Vagina (tissue), 2 donors: ENCODE measurements around the gene PARP12. TPM values are rescaled to one million over a fixed set of nuclear protein-coding genes. Genes with fewer than 3 reads are reported as not detected.

Source experiments
- DNase-seq, 2 donors: peaks; one replicate each; pipeline ENCODE4 v3.0.0-alpha.2; 2017; ENCODE audit errors: extremely low spot score in 2 of 2
- H3K27ac ChIP-seq: fragments of 200-600 bp; sonication (generic); one replicate; pipeline ENCODE4 v1.5.1; 2019
- H3K27me3 ChIP-seq: fragments of 200-600 bp; sonication (generic); one replicate; pipeline ENCODE4 v1.5.1; 2019
- H3K36me3 ChIP-seq, 2 donors: fragments of 200-600 bp; sonication (generic); one replicate each; pipeline ENCODE4 v1.5.1; 2017 to 2019
- H3K4me1 ChIP-seq: fragments of 200-600 bp; sonication (generic); one replicate; pipeline ENCODE4 v1.5.1; 2019
- H3K4me3 ChIP-seq, 2 donors: fragments of 200-600 bp; sonication (generic); 1 replicate in 1 of 2; 2 replicates in 1 of 2; pipeline ENCODE4 v1.5.1; 2016 to 2019
- H3K9me3 ChIP-seq: fragments of 200-600 bp; sonication (generic); one replicate; pipeline ENCODE4 v1.5.1; 2019
- POLR2A ChIP-seq, 2 donors: fragments of 450-650 bp; IDR thresholded peaks; one replicate each; pipeline ENCODE4 v1.6.1; 2017; ENCODE audit warnings: antibody characterized with exemption in 2 of 2, mild to moderate bottlenecking in 2 of 2, moderate library complexity in 2 of 2
- POLR2AphosphoS5 ChIP-seq, 2 donors: sonication (generic); formaldehyde crosslinking; IDR thresholded peaks; one replicate each; pipeline ENCODE4 v1.9.0; 2017; ENCODE audit warnings: antibody characterized with exemption in 2 of 2, mild to moderate bottlenecking in 2 of 2, low read depth in 1 of 2; ENCODE audit not compliant: insufficient read depth in 1 of 2
- intact Hi-C: fragments of 100-400 bp; cut with DNase I; formaldehyde crosslinking; loops from one replicate; pipeline ENCODE4 v1.15.1; 2023
- total RNA-seq: library from RNA; depleted of rRNA; stranded (reverse); fragments of >200 nt; gene quantifications from one replicate; pipeline ENCODE4 v1.2.3, GENCODE V29; 2016
- TF ChIP-seq, protein P1 (sequence below), 3 experiments: fragments of 450-650 bp in 2 of 3; fragments of 200-600 bp in 1 of 3; sonication (generic) in 1 of 3; IDR thresholded peaks; one replicate each; pipeline ENCODE4 v1.5.1; 2017 to 2019; ENCODE audit warnings: antibody characterized with exemption in 3 of 3, mild to moderate bottlenecking in 2 of 3, moderate library complexity in 2 of 3

PARP12 gene
- total RNA-seq, 1 donor from 2014 or later: 42.2 TPM

GRCh38 chr7:140007051-140007690 is 55.6 kb downstream of the PARP12 start:
- intact Hi-C loops: loop anchor here (5.0 kb wide), 1 partner anchor 505 kb away; no protein-coding TSS in a partner anchor
- TF ChIP-seq POLR2A (IDR thresholded peaks at IDR 0.05): no peak
- TF ChIP-seq POLR2AphosphoS5 (IDR thresholded peaks at IDR 0.05; ENCODE audit: insufficient read depth in 1 of 2, low read depth in 1 of 2): no peak
- Histone ChIP-seq H3K27ac (no peak overlapping the region), H3K27me3 (no peaks in the 10 kb centered on the region), H3K36me3 (no peaks in the 10 kb centered on the region), H3K4me1 (no peaks in the 10 kb centered on the region), H3K4me3 (no peak overlapping the region), H3K9me3 (no peaks in the 10 kb centered on the region)
- no peak for DNase-seq

- intact Hi-C loops: loop anchor here (5.0 kb wide), 1 partner anchor 504 kb away; no protein-coding TSS in a partner anchor
- no peak for TF ChIP-seq POLR2A (IDR thresholded peaks at IDR 0.05)
- TF ChIP-seq, protein P1, sequence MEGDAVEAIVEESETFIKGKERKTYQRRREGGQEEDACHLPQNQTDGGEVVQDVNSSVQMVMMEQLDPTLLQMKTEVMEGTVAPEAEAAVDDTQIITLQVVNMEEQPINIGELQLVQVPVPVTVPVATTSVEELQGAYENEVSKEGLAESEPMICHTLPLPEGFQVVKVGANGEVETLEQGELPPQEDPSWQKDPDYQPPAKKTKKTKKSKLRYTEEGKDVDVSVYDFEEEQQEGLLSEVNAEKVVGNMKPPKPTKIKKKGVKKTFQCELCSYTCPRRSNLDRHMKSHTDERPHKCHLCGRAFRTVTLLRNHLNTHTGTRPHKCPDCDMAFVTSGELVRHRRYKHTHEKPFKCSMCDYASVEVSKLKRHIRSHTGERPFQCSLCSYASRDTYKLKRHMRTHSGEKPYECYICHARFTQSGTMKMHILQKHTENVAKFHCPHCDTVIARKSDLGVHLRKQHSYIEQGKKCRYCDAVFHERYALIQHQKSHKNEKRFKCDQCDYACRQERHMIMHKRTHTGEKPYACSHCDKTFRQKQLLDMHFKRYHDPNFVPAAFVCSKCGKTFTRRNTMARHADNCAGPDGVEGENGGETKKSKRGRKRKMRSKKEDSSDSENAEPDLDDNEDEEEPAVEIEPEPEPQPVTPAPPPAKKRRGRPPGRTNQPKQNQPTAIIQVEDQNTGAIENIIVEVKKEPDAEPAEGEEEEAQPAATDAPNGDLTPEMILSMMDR (IDR thresholded peaks at IDR 0.05): no peak
- no peak for TF ChIP-seq POLR2AphosphoS5 (IDR thresholded peaks at IDR 0.05; ENCODE audit: insufficient read depth in 1 of 2, low read depth in 1 of 2)
- DNase-seq: no peak
- Histone ChIP-seq H3K27ac (no peak overlapping the region), H3K9me3 (no peaks in the 10 kb centered on the region), H3K4me3 (no peak overlapping the region), H3K27me3 (no peaks in the 10 kb centered on the region), H3K36me3 (no peaks in the 10 kb centered on the region), H3K4me1 (no peaks in the 10 kb centered on the region)
These were observed 56.2 kb downstream of the PARP12 start for GRCh38 chr7:140006600-140006999.

GRCh38 chr7:140005754-140006503 is 56.8 kb downstream of the PARP12 start:
- intact Hi-C loops: loop anchor here (5.0 kb wide), 1 partner anchor 504 kb away; no protein-coding TSS in a partner anchor

GRCh38 chr7:140005341-140005740 is 57.4 kb downstream of the PARP12 start:
- no peaks in the 10 kb centered on the region for H3K9me3 ChIP-seq
- no peak overlapping the region for H3K27ac ChIP-seq
- DNase-seq: no peak
- H3K4me1 ChIP-seq: no peaks in the 10 kb centered on the region
- intact Hi-C loops: loop anchor here (5.0 kb wide), 1 partner anchor 503 kb away; no protein-coding TSS in a partner anchor
- H3K36me3 ChIP-seq: no peaks in the 10 kb centered on the region
- H3K4me3 ChIP-seq: no peak overlapping the region
- TF ChIP-seq, protein P1 (IDR thresholded peaks at IDR 0.05): no peak
- no peaks in the 10 kb centered on the region for H3K27me3 ChIP-seq

More at GRCh38 chr7:140005754-140006503, 56.8 kb downstream of the PARP12 start:
- Histone ChIP-seq H3K36me3 (no peaks in the 10 kb centered on the region), H3K4me1 (no peaks in the 10 kb centered on the region), H3K4me3 (no peak overlapping the region), H3K27ac (no peak overlapping the region), H3K9me3 (no peaks in the 10 kb centered on the region), H3K27me3 (no peaks in the 10 kb centered on the region)
- DNase-seq: no peak
- TF ChIP-seq POLR2A (IDR thresholded peaks at IDR 0.05) (no peak), POLR2AphosphoS5 (IDR thresholded peaks at IDR 0.05; ENCODE audit: insufficient read depth in 1 of 2, low read depth in 1 of 2) (no peak)
- TF ChIP-seq, protein P1 (IDR thresholded peaks at IDR 0.05): no peak

DNA sequence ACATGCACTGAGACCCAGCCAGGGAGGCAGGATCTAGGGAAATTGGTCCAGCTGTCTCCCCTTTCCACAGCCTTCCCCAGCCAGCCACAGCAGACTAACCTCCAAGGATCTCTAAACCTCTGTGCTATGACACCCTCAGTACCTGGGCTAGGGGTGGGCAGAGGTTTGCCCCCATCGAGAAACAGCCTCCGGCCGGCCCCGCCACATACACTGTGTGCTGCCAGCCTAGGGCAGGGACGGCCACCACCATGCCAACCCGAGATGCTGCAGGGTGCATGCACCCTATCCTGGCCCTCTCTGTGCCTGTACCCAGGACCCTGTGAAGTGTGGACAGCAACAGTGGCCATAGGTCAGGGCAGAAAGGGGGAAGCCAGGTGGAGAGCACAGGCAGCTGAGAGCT is 58.1 kb downstream of the PARP12 start:
- Histone ChIP-seq H3K27ac (no peak overlapping the region), H3K4me3 (no peak overlapping the region), H3K36me3 (no peaks in the 10 kb centered on the region), H3K4me1 (no peaks in the 10 kb centered on the region), H3K27me3 (no peaks in the 10 kb centered on the region), H3K9me3 (no peaks in the 10 kb centered on the region)
- TF ChIP-seq POLR2A (IDR thresholded peaks at IDR 0.05) (no peak), POLR2AphosphoS5 (IDR thresholded peaks at IDR 0.05; ENCODE audit: insufficient read depth in 1 of 2, low read depth in 1 of 2) (no peak)
- TF ChIP-seq, protein P1 (IDR thresholded peaks at IDR 0.05): no peak
- DNase-seq: no peak
- intact Hi-C loops: loop anchor here (5.0 kb wide), 3 partner anchors 227 to 502 kb away; partner anchors contain the start of gene HIPK2
